HEK293T (cell line): ENCODE measurements around the gene NAT8L.

Source experiments
- ARNT ChIP-seq: fragments of 450-650 bp; IDR thresholded peaks from 2 replicates; pipeline ENCODE4 v1.6.1; 2017; ENCODE audit warnings: mild to moderate bottlenecking
- BHLHE40 ChIP-seq: fragments of 450-650 bp; IDR thresholded peaks from 2 replicates; pipeline ENCODE4 v1.6.1; 2016; ENCODE audit warnings: mild to moderate bottlenecking, moderate library complexity, borderline replicate concordance
- CTBP1 ChIP-seq: fragments of 450-650 bp; IDR thresholded peaks from 2 replicates; pipeline ENCODE4 v1.6.1; 2016; ENCODE audit warnings: borderline replicate concordance
- FOXK2 ChIP-seq: fragments of 450-650 bp; IDR thresholded peaks from 2 replicates; pipeline ENCODE4 v1.6.1; 2016; ENCODE audit warnings: mild to moderate bottlenecking
- L3MBTL2 ChIP-seq: fragments of 450-650 bp; conservative IDR thresholded peaks from 2 replicates; pipeline ENCODE4 v1.6.1; 2016; ENCODE audit warnings: mild to moderate bottlenecking
- LEF1 ChIP-seq: fragments of 450-650 bp; IDR thresholded peaks from 2 replicates; pipeline ENCODE4 v1.6.1; 2017; ENCODE audit warnings: mild to moderate bottlenecking, borderline replicate concordance
- NFRKB ChIP-seq: fragments of 450-650 bp; IDR thresholded peaks from 2 replicates; pipeline ENCODE4 v1.6.1; 2016; ENCODE audit warnings: mild to moderate bottlenecking, moderate library complexity
- PKNOX1 ChIP-seq: fragments of 450-650 bp; IDR thresholded peaks from 2 replicates; pipeline ENCODE4 v1.6.1; 2016
- SP1 ChIP-seq: fragments of 450-650 bp; IDR thresholded peaks from 2 replicates; pipeline ENCODE4 v1.6.1; 2017

- no peak for TF ChIP-seq PKNOX1
- TF ChIP-seq ARNT = no peak
- no peak for TF ChIP-seq FOXK2
- TF ChIP-seq NFRKB = no peak
- TF ChIP-seq BHLHE40 = no peak
- no peak for TF ChIP-seq L3MBTL2
- no peak for TF ChIP-seq SP1
- no peak for TF ChIP-seq LEF1
- TF ChIP-seq CTBP1 = no peak
These were observed 14.1 kb downstream of the NAT8L start for GRCh38 chr4:2072971-2073807.
